ENCODE data around the gene UBE2G1.

Gene UBE2G1

DNA sequence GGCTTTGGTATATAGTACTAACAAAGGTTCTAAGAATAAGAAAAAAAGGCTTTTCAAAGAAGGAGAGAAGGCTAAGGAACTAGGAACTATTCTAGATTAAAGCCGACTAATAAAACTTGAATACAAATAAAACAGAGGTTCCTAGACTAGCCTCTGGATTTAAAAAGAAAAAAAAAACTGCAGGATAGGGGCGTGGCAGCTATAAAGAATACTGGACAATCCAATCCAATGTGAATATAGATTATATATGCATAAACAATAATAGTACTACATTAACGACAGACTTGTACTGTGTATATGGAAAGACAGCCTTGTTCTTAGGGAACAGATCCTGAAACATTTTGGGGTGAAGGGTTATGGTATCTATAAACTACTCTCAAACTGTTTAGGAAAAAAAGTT, 78.8 kb downstream of the UBE2G1 start:
- H3K79me2 ChIP-seq (ENCODE audit: insufficient read depth, low read length) = peaks cover 8% of the 10 kb centered on the region
- TF ChIP-seq, protein P1, sequence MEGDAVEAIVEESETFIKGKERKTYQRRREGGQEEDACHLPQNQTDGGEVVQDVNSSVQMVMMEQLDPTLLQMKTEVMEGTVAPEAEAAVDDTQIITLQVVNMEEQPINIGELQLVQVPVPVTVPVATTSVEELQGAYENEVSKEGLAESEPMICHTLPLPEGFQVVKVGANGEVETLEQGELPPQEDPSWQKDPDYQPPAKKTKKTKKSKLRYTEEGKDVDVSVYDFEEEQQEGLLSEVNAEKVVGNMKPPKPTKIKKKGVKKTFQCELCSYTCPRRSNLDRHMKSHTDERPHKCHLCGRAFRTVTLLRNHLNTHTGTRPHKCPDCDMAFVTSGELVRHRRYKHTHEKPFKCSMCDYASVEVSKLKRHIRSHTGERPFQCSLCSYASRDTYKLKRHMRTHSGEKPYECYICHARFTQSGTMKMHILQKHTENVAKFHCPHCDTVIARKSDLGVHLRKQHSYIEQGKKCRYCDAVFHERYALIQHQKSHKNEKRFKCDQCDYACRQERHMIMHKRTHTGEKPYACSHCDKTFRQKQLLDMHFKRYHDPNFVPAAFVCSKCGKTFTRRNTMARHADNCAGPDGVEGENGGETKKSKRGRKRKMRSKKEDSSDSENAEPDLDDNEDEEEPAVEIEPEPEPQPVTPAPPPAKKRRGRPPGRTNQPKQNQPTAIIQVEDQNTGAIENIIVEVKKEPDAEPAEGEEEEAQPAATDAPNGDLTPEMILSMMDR (IDR thresholded peaks at IDR 0.05; ENCODE audit: borderline replicate concordance, extremely low read depth, low read length, poor library complexity, severe bottlenecking) = no peak
- TF ChIP-seq EZH2 (IDR thresholded peaks at IDR 0.05; ENCODE audit: borderline replicate concordance, low read depth, low read length, severe bottlenecking) = no peak
- no peak overlapping the region for H3K27ac ChIP-seq (ENCODE audit: low read length)
- H3K27me3 ChIP-seq (ENCODE audit: insufficient read depth, low read length, poor library complexity) = no peaks in the 10 kb centered on the region
- no peak overlapping the region for H2AFZ ChIP-seq (ENCODE audit: low read depth, low read length)
- H3K4me3 ChIP-seq (ENCODE audit: low read depth in 1 of 2, low read length in 2 of 2) = no peak overlapping the region
- no peaks in the 10 kb centered on the region for H4K20me1 ChIP-seq (ENCODE audit: insufficient read depth, low read length)
- peaks cover 56% of the 10 kb centered on the region for H3K36me3 ChIP-seq (ENCODE audit: insufficient read depth, low read length)
- no peak for DNase-seq
- ATAC-seq (ENCODE audit: insufficient read depth, low read depth) = no peak
- H3K9me3 ChIP-seq (ENCODE audit: insufficient read depth, low read length, severe bottlenecking) = no peaks in the 10 kb centered on the region
- no peak overlapping the region for H3K4me2 ChIP-seq (ENCODE audit: insufficient read depth, low read length)
- no peak overlapping the region for H3K9ac ChIP-seq (ENCODE audit: low read depth, low read length)
- no peaks in the 10 kb centered on the region for H3K4me1 ChIP-seq (ENCODE audit: insufficient read depth, low read length)

GRCh38 chr17:4276514-4276913, 90.0 kb downstream of the UBE2G1 start:
- no peaks in the 10 kb centered on the region for H3K9me3 ChIP-seq (ENCODE audit: insufficient read depth, low read length, severe bottlenecking)
- ATAC-seq (ENCODE audit: insufficient read depth, low read depth) = no peak
- TF ChIP-seq EZH2 (IDR thresholded peaks at IDR 0.05; ENCODE audit: borderline replicate concordance, low read depth, low read length, severe bottlenecking) = no peak
- TF ChIP-seq, protein P1 (IDR thresholded peaks at IDR 0.05; ENCODE audit: borderline replicate concordance, extremely low read depth, low read length, poor library complexity, severe bottlenecking) = no peak
- no peak overlapping the region for H3K27ac ChIP-seq (ENCODE audit: low read length)
- peaks cover 63% of the 10 kb centered on the region for H3K36me3 ChIP-seq (ENCODE audit: insufficient read depth, low read length)
- peaks cover 29% of the 10 kb centered on the region for H3K79me2 ChIP-seq (ENCODE audit: insufficient read depth, low read length)
- no peaks in the 10 kb centered on the region for H3K4me1 ChIP-seq (ENCODE audit: insufficient read depth, low read length)
- H2AFZ ChIP-seq (ENCODE audit: low read depth, low read length) = no peak overlapping the region
- no peak overlapping the region for H3K4me2 ChIP-seq (ENCODE audit: insufficient read depth, low read length)
- peaks cover 10% of the 10 kb centered on the region for H4K20me1 ChIP-seq (ENCODE audit: insufficient read depth, low read length)
- H3K4me3 ChIP-seq (ENCODE audit: low read depth in 1 of 2, low read length in 2 of 2) = no peak overlapping the region
- H3K9ac ChIP-seq (ENCODE audit: low read depth, low read length) = no peak overlapping the region
- H3K27me3 ChIP-seq (ENCODE audit: insufficient read depth, low read length, poor library complexity) = no peaks in the 10 kb centered on the region
- no peak for DNase-seq

- Histone ChIP-seq H3K4me1 (ENCODE audit: insufficient read depth, low read length) (no peaks in the 10 kb centered on the region), H3K9me3 (ENCODE audit: insufficient read depth, low read length, severe bottlenecking) (no peaks in the 10 kb centered on the region), H3K4me3 (ENCODE audit: low read depth in 1 of 2, low read length in 2 of 2) (no peak overlapping the region), H4K20me1 (ENCODE audit: insufficient read depth, low read length) (peaks cover 7% of the 10 kb centered on the region), H3K79me2 (ENCODE audit: insufficient read depth, low read length) (peaks cover 21% of the 10 kb centered on the region), H3K4me2 (ENCODE audit: insufficient read depth, low read length) (no peak overlapping the region), H3K27me3 (ENCODE audit: insufficient read depth, low read length, poor library complexity) (no peaks in the 10 kb centered on the region), H3K36me3 (ENCODE audit: insufficient read depth, low read length) (peaks cover 73% of the 10 kb centered on the region), H3K9ac (ENCODE audit: low read depth, low read length) (no peak overlapping the region), H3K27ac (ENCODE audit: low read length) (no peak overlapping the region), H2AFZ (ENCODE audit: low read depth, low read length) (no peak overlapping the region)
- no peak for DNase-seq
- ATAC-seq (ENCODE audit: insufficient read depth, low read depth) = no peak
- no peak for TF ChIP-seq EZH2 (IDR thresholded peaks at IDR 0.05; ENCODE audit: borderline replicate concordance, low read depth, low read length, severe bottlenecking)
- TF ChIP-seq, protein P1 (IDR thresholded peaks at IDR 0.05; ENCODE audit: borderline replicate concordance, extremely low read depth, low read length, poor library complexity, severe bottlenecking) = no peak
Observed at GRCh38 chr17:4272972-4273368, 93.5 kb downstream of the UBE2G1 start.

Measured in DND-41 (cell line).